SK-N-SH (cell line): ENCODE data around the gene LINC00305. TPM values are rescaled to one million over a fixed set of nuclear protein-coding genes. Genes with fewer than 3 reads are reported as not detected.

Experiments used
- CTCF ChIA-PET: fragments of 300-600, 350-600 bp; formaldehyde crosslinking; extraction: SDS; loops from one replicate; lab custom pipeline; 2021; lab: Yijun Ruan, JAX
- POLR2A ChIA-PET: fragments of 350-600 bp; sonication (Branson Sonifier 250); formaldehyde crosslinking; extraction: SDS; loops from one replicate; lab custom pipeline; 2020; ENCODE audit warnings: antibody characterized with exemption, inconsistent platforms; lab: Yijun Ruan, JAX
- DNase-seq: peaks from one replicate; pipeline ENCODE4 v3.0.0; 2012
- H2AFZ ChIP-seq: fragments of 200-600 bp; sonication (generic); 2 replicates; pipeline ENCODE4 v1.8.1; 2016; ENCODE audit warnings: antibody characterized with exemption, mild to moderate bottlenecking, low read depth
- H3F3A ChIP-seq: fragments of 200-600 bp; sonication (generic); replicated peaks from 2 replicates; pipeline ENCODE3; 2016; ENCODE audit warnings: antibody characterized with exemption, mild to moderate bottlenecking; ENCODE audit not compliant: insufficient read depth
- H3K27ac ChIP-seq, 2 experiments: fragments of 200-500 bp in 1 of 2; fragments of 200-600 bp in 1 of 2; sonication (Bioruptor generic) in 1 of 2; sonication (generic), shearing (Covaris generic) in 1 of 2; 2 replicates each; pipeline versions ENCODE4 v1.5.1 to v1.6.1; 2014 to 2016; ENCODE audit warnings: low read depth in 2 of 2, inconsistent platforms in 1 of 2, low read length in 1 of 2, mild to moderate bottlenecking in 1 of 2, mixed read lengths in 1 of 2
- H3K27me3 ChIP-seq: fragments of 200-600 bp; sonication (generic), shearing (Covaris generic); 2 replicates; pipeline ENCODE4 v1.6.1; 2016; ENCODE audit warnings: mixed run types; ENCODE audit not compliant: insufficient read depth
- H3K36me3 ChIP-seq, 2 experiments: fragments of 200-500 bp in 1 of 2; fragments of 200-600 bp in 1 of 2; sonication (Bioruptor generic) in 1 of 2; sonication (generic) in 1 of 2; replicated peaks in 1 of 2; 2 replicates each; pipeline versions ENCODE3 to v1.5.1; 2014 to 2016; ENCODE audit warnings: low read length in 1 of 2, mild to moderate bottlenecking in 1 of 2; ENCODE audit not compliant: insufficient read depth in 2 of 2, control insufficient read depth in 1 of 2
- H3K4me1 ChIP-seq, 2 experiments: fragments of 200-500 bp in 1 of 2; fragments of 200-600 bp in 1 of 2; sonication (Bioruptor generic) in 1 of 2; sonication (generic), shearing (Covaris generic) in 1 of 2; 2 replicates each; pipeline versions ENCODE4 v1.5.1 to v1.6.1; 2014 to 2016; ENCODE audit warnings: low read depth in 1 of 2, low read length in 1 of 2, mixed run types in 1 of 2; ENCODE audit not compliant: insufficient read depth in 2 of 2, control insufficient read depth in 1 of 2
- H3K4me2 ChIP-seq: fragments of 200-600 bp; sonication (generic), shearing (Covaris generic); 2 replicates; pipeline ENCODE4 v1.6.1; 2017; ENCODE audit warnings: mixed run types
- H3K4me3 ChIP-seq, 2 experiments: fragments of 200-500 bp in 1 of 2; fragments of 200-600 bp in 1 of 2; sonication (Bioruptor generic) in 1 of 2; sonication (generic), shearing (Covaris generic) in 1 of 2; 2 replicates each; pipeline versions ENCODE4 v1.5.1 to v1.8.1; 2014 to 2016; ENCODE audit warnings: low read depth in 2 of 2, inconsistent platforms in 1 of 2, low read length in 1 of 2, mild to moderate bottlenecking in 1 of 2, mixed read lengths in 1 of 2, moderate library complexity in 1 of 2
- H3K79me2 ChIP-seq: fragments of 200-600 bp; sonication (generic); 2 replicates; pipeline ENCODE4 v1.8.1; 2017; ENCODE audit warnings: mild to moderate bottlenecking; ENCODE audit not compliant: insufficient read depth
- H3K9ac ChIP-seq: fragments of 200-600 bp; sonication (generic); 2 replicates; pipeline ENCODE4 v1.6.1; 2017; ENCODE audit warnings: mixed run types
- H3K9me2 ChIP-seq: fragments of 200-600 bp; sonication (generic); 2 replicates; pipeline ENCODE4 v1.6.1; 2017; ENCODE audit warnings: mixed run types
- H3K9me3 ChIP-seq: fragments of 200-600 bp; sonication (generic); 2 replicates; pipeline ENCODE4 v1.6.1; 2017; ENCODE audit warnings: mixed run types, mild to moderate bottlenecking, moderate library complexity
- H4K20me1 ChIP-seq: fragments of 200-600 bp; sonication (generic); 2 replicates; pipeline ENCODE4 v1.6.1; 2017; ENCODE audit warnings: mild to moderate bottlenecking, mixed run types; ENCODE audit not compliant: insufficient read depth
- CHD2 ChIP-seq: fragments of 150-350 bp; IDR thresholded peaks from 2 replicates; pipeline ENCODE4 v1.6.1; 2018; ENCODE audit warnings: low read length; ENCODE audit not compliant: partially characterized antibody
- ELF1 ChIP-seq: IDR thresholded peaks from 2 replicates; pipeline ENCODE4 v1.4.0; 2012
- EP300 ChIP-seq, 2 experiments: IDR thresholded peaks; 2 replicates each; pipeline versions ENCODE4 v1.4.0 to v1.6.1; 2012; ENCODE audit warnings: borderline replicate concordance in 1 of 2, low read depth in 1 of 2, low read length in 1 of 2
- FOSL2 ChIP-seq: IDR thresholded peaks from 2 replicates; pipeline ENCODE4 v1.4.0; 2012; ENCODE audit warnings: low read depth, mild to moderate bottlenecking, moderate library complexity, borderline replicate concordance
- FOXJ3 ChIP-seq: sonication (generic); formaldehyde crosslinking; IDR thresholded peaks from 2 replicates; pipeline ENCODE4 v1.5.1; 2020; ENCODE audit warnings: mild to moderate bottlenecking, missing genetic modification reagents
- GATA2 ChIP-seq: sonication (generic); formaldehyde crosslinking; IDR thresholded peaks from 2 replicates; pipeline ENCODE4 v1.5.0; 2020; ENCODE audit warnings: mild to moderate bottlenecking, missing genetic modification reagents
- MEF2A ChIP-seq: IDR thresholded peaks from 2 replicates; pipeline ENCODE4 v1.4.0; 2012; ENCODE audit warnings: low read depth, borderline replicate concordance
- MXI1 ChIP-seq: IDR thresholded peaks from 2 replicates; pipeline ENCODE4 v1.6.1; 2012; ENCODE audit warnings: mild to moderate bottlenecking, low read depth, low read length, improper control_type of control experiment
- NFIC ChIP-seq: IDR thresholded peaks from 2 replicates; pipeline ENCODE4 v1.4.0; 2012; ENCODE audit warnings: borderline replicate concordance
- POLR2AphosphoS5 ChIP-seq: IDR thresholded peaks from 2 replicates; pipeline ENCODE4 v1.6.1; 2012; ENCODE audit warnings: low read depth, low read length
- RCOR1 ChIP-seq: fragments of 150-350 bp; IDR thresholded peaks from 2 replicates; pipeline ENCODE4 v1.6.1; 2017; ENCODE audit warnings: antibody characterized with exemption, low read length
- RFX5 ChIP-seq: IDR thresholded peaks from 2 replicates; pipeline ENCODE4 v1.6.1; 2012; ENCODE audit warnings: mild to moderate bottlenecking, improper control_type of control experiment, low read length
- RXRA ChIP-seq: IDR thresholded peaks from 2 replicates; pipeline ENCODE4 v1.4.0; 2012; ENCODE audit warnings: low read depth, mild to moderate bottlenecking, borderline replicate concordance
- SIN3A ChIP-seq: IDR thresholded peaks from 2 replicates; pipeline ENCODE4 v1.6.1; 2012; ENCODE audit warnings: low read depth, mild to moderate bottlenecking, low read length, moderate library complexity, borderline replicate concordance
- YY1 ChIP-seq: IDR thresholded peaks from 2 replicates; pipeline ENCODE4 v1.4.0; 2012; ENCODE audit warnings: low read depth, mild to moderate bottlenecking
- ZBTB33 ChIP-seq: IDR thresholded peaks from 2 replicates; pipeline ENCODE4 v1.4.0; 2012; ENCODE audit warnings: low read depth, borderline replicate concordance
- WGBS: methylation state at CpG from one replicate; pipeline ENCODE4 v1.1.6; 2017; ENCODE audit warnings: low lambda C conversion rate; 5-methylcytosine and 5-hydroxymethylcytosine counted together
- polyA plus RNA-seq, 3 experiments: library from polyadenylated mRNA; depleted of rRNA; stranded (reverse); fragments of >200 nt; gene quantifications; 2 replicates each; pipeline ENCODE4 v1.2.3, GENCODE V29; 2012
- TF ChIP-seq, protein P1 (sequence below): fragments of 200-600 bp; sonication (generic); IDR thresholded peaks from 2 replicates; pipeline ENCODE4 v1.6.1; 2017; ENCODE audit warnings: antibody characterized with exemption, mild to moderate bottlenecking, moderate library complexity
- TF ChIP-seq, protein P2 (sequence below): IDR thresholded peaks from 2 replicates; pipeline ENCODE4 v1.6.1; 2012; ENCODE audit warnings: mild to moderate bottlenecking, low read depth, low read length, moderate library complexity
- TF ChIP-seq, protein P3 (sequence below): IDR thresholded peaks from 2 replicates; pipeline ENCODE4 v1.4.0; 2012; ENCODE audit warnings: low read depth

The LINC00305 gene
- polyA plus RNA-seq, 1 of the 3 experiments (the other 2 are of a cell fraction) = not detected

- TF ChIP-seq ELF1 (no peak), RFX5 (no peak), FOSL2 (no peak), NFIC (no peak), EP300 (IDR thresholded peaks at IDR 0.05; ENCODE audit: borderline replicate concordance in 1 of 2, low read depth in 1 of 2, low read length in 1 of 2) (no peak), MEF2A (no peak)
- TF ChIP-seq, protein P1, sequence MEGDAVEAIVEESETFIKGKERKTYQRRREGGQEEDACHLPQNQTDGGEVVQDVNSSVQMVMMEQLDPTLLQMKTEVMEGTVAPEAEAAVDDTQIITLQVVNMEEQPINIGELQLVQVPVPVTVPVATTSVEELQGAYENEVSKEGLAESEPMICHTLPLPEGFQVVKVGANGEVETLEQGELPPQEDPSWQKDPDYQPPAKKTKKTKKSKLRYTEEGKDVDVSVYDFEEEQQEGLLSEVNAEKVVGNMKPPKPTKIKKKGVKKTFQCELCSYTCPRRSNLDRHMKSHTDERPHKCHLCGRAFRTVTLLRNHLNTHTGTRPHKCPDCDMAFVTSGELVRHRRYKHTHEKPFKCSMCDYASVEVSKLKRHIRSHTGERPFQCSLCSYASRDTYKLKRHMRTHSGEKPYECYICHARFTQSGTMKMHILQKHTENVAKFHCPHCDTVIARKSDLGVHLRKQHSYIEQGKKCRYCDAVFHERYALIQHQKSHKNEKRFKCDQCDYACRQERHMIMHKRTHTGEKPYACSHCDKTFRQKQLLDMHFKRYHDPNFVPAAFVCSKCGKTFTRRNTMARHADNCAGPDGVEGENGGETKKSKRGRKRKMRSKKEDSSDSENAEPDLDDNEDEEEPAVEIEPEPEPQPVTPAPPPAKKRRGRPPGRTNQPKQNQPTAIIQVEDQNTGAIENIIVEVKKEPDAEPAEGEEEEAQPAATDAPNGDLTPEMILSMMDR = no peak
- no peak overlapping the region for H2AFZ ChIP-seq
- no peaks in the 10 kb centered on the region for H3K9me2 ChIP-seq
- H3K27ac ChIP-seq = no peak overlapping the region
- H3K79me2 ChIP-seq = no peaks in the 10 kb centered on the region
- H4K20me1 ChIP-seq = no peaks in the 10 kb centered on the region
- no peaks in the 10 kb centered on the region for H3K27me3 ChIP-seq
- no peaks in the 10 kb centered on the region for H3K9me3 ChIP-seq
- no peaks in the 10 kb centered on the region for H3K4me1 ChIP-seq
- H3K9ac ChIP-seq = no peak overlapping the region
- H3K4me2 ChIP-seq = no peak overlapping the region
- no peak for DNase-seq
- H3K36me3 ChIP-seq = no peaks in the 10 kb centered on the region
- POLR2A ChIA-PET = no interaction called here
- CTCF ChIA-PET = no interaction called here
- no peak overlapping the region for H3K4me3 ChIP-seq
- H3F3A ChIP-seq = no peaks in the 10 kb centered on the region
These were observed 57.4 kb downstream of the LINC00305 start for GRCh38 chr18:64091526-64091925.

- no peak overlapping the region for H2AFZ ChIP-seq
- H3K27ac ChIP-seq = no peak overlapping the region
- no peaks in the 10 kb centered on the region for H3K27me3 ChIP-seq
- no peak overlapping the region for H3K4me2 ChIP-seq
- DNase-seq = no peak
- no peaks in the 10 kb centered on the region for H3F3A ChIP-seq
- no peak overlapping the region for H3K9ac ChIP-seq
- ChIA-PET POLR2A (no interaction called here), CTCF (no interaction called here)
- no peaks in the 10 kb centered on the region for H3K79me2 ChIP-seq
- no peaks in the 10 kb centered on the region for H3K4me1 ChIP-seq
- H3K4me3 ChIP-seq = no peak overlapping the region
- no peaks in the 10 kb centered on the region for H3K9me3 ChIP-seq
- no peaks in the 10 kb centered on the region for H4K20me1 ChIP-seq
- TF ChIP-seq FOSL2 (no peak), RCOR1 (no peak), RXRA (no peak), FOXJ3 (CRISPR knock-in tag) (no peak), MEF2A (no peak), NFIC (no peak), SIN3A (no peak), GATA2 (CRISPR knock-in tag) (no peak), POLR2AphosphoS5 (no peak), CHD2 (no peak), ZBTB33 (no peak), MXI1 (no peak), YY1 (no peak)
- TF ChIP-seq, protein P2, sequence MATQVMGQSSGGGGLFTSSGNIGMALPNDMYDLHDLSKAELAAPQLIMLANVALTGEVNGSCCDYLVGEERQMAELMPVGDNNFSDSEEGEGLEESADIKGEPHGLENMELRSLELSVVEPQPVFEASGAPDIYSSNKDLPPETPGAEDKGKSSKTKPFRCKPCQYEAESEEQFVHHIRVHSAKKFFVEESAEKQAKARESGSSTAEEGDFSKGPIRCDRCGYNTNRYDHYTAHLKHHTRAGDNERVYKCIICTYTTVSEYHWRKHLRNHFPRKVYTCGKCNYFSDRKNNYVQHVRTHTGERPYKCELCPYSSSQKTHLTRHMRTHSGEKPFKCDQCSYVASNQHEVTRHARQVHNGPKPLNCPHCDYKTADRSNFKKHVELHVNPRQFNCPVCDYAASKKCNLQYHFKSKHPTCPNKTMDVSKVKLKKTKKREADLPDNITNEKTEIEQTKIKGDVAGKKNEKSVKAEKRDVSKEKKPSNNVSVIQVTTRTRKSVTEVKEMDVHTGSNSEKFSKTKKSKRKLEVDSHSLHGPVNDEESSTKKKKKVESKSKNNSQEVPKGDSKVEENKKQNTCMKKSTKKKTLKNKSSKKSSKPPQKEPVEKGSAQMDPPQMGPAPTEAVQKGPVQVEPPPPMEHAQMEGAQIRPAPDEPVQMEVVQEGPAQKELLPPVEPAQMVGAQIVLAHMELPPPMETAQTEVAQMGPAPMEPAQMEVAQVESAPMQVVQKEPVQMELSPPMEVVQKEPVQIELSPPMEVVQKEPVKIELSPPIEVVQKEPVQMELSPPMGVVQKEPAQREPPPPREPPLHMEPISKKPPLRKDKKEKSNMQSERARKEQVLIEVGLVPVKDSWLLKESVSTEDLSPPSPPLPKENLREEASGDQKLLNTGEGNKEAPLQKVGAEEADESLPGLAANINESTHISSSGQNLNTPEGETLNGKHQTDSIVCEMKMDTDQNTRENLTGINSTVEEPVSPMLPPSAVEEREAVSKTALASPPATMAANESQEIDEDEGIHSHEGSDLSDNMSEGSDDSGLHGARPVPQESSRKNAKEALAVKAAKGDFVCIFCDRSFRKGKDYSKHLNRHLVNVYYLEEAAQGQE = no peak
- TF ChIP-seq, protein P3, sequence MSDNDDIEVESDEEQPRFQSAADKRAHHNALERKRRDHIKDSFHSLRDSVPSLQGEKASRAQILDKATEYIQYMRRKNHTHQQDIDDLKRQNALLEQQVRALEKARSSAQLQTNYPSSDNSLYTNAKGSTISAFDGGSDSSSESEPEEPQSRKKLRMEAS = no peak
- no peaks in the 10 kb centered on the region for H3K36me3 ChIP-seq
- WGBS = 18% methylated on average over 2 of the region's 2 CpGs
- H3K9me2 ChIP-seq = no peaks in the 10 kb centered on the region
These were observed 58.0 kb downstream of the LINC00305 start for GRCh38 chr18:64090876-64091275.
